ENCODE data around the gene ZFYVE28.

DNA sequence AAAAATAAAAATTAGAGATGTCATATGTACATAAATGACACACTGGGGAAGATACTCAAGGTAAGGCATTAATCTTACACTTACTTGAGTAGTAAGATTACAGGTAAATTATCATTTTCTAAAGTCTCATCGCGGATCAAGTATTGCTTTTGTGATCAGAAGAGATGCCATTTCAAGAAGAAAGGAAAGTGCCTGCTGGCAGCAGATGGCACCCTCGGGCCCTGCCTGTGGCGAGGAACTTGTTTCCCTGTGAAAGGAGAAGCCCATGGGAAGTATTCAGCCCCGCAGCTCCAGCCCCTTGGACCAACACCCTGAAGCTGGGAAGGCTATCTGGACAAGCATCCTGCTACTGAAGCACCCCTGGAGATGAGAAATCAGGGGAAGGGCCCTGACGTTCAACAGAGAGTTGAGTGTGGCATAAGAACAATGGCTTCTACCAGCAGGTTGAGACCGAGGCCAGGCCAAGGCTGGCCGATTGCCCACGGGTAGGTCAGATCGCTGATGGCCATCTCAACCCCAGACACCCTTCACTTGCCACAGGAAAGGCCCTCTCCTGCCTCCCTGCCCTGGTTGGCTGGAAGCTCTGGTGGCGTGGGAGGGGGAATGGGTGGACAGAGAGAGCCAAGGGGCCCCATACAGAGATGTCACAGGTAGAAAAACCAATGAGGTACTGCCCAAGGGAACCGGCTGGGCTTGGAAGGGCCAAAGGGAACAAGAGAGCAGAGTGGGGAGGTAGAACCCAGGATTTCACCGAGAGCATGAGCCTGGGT is 137.7 kb downstream of the ZFYVE28 start:
- TF ChIP-seq, protein P1, sequence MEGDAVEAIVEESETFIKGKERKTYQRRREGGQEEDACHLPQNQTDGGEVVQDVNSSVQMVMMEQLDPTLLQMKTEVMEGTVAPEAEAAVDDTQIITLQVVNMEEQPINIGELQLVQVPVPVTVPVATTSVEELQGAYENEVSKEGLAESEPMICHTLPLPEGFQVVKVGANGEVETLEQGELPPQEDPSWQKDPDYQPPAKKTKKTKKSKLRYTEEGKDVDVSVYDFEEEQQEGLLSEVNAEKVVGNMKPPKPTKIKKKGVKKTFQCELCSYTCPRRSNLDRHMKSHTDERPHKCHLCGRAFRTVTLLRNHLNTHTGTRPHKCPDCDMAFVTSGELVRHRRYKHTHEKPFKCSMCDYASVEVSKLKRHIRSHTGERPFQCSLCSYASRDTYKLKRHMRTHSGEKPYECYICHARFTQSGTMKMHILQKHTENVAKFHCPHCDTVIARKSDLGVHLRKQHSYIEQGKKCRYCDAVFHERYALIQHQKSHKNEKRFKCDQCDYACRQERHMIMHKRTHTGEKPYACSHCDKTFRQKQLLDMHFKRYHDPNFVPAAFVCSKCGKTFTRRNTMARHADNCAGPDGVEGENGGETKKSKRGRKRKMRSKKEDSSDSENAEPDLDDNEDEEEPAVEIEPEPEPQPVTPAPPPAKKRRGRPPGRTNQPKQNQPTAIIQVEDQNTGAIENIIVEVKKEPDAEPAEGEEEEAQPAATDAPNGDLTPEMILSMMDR (IDR thresholded peaks at IDR 0.05): no peak
- TF ChIP-seq POLR2A (IDR thresholded peaks at IDR 0.05): no peak
